HTERT RPE-1 (cell line): ENCODE measurements around the gene NEDD4L.

Experiments used
- in situ Hi-C: fragments of 300-500 bp; cut with MboI; formaldehyde crosslinking; loops from 4 replicates; pipeline ENCODE4 v1.14.3; 2020; ENCODE audit warnings: low sequenced_read_pairs

Gene NEDD4L

DNA sequence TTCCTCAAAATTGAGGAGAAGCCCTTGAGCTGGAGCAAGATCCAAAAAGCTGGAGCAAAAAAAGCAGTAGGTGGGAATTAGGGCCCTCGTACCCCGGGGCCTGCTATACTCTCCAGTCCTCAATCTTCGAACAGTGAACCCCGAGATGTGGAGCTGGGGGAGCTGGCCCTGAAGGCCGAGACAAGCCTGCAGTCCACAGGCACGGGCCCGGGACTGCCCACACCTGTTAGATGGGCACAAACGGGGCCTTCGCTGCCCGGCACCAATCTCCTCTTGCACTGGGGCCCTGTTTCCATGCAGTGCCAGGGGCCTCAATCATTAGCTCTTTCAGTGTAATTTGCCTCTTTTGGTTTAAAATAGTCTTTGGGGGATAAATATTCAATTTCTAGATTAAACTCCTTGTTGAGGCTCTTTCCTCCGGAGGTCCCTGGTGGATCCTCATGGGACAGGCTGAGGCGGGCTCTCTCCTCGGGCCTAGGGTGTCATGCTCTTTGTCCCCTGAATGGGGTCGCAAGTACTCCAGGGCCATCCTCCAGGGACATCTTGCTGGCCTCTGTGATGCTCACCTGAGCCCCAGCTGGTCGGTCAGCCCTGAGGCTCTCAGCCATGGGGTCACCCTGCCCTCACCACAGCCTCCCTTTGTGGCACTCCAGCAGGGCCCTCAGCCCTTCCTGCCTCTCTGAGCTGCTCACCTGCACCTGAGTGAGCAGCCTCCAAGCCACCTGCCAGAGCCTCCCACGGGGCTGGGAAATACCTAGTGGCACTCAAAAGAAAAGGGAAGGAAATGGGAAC, 361.3 kb downstream of the NEDD4L start:
- in situ Hi-C loops: no loop called here

GRCh38 chr18:58407263-58407648, 363.2 kb downstream of the NEDD4L start:
- in situ Hi-C loops: no loop called here

- in situ Hi-C loops: no loop called here
Observed at GRCh38 chr18:58407649-58408407, 363.8 kb downstream of the NEDD4L start.

GRCh38 chr18:58408665-58409064, 364.6 kb downstream of the NEDD4L start:
- in situ Hi-C loops: no loop called here

GRCh38 chr18:58409802-58410445, 365.9 kb downstream of the NEDD4L start:
- in situ Hi-C loops: no loop called here

DNA sequence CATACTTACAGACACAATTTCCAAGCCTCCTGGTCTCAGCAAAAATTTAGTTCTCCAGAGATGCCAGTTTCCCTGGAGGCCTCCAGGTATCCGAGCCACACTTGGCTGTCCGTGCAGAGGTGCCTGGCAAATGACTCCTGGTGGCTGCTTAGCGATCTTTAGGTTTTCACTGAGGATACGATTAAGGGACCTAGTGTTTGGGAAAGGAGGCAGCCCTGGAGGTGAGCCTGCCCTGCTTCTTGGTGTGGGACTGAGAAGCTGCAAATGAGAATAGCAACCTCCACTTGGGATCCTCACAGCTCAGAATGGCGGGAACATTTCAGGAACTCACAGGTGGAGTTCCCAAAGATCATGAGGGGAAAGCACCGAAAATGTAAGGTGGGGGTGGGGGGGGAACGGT, 367.3 kb downstream of the NEDD4L start:
- in situ Hi-C loops: no loop called here

GRCh38 chr18:58412844-58413666, 369.0 kb downstream of the NEDD4L start:
- in situ Hi-C loops: no loop called here

DNA sequence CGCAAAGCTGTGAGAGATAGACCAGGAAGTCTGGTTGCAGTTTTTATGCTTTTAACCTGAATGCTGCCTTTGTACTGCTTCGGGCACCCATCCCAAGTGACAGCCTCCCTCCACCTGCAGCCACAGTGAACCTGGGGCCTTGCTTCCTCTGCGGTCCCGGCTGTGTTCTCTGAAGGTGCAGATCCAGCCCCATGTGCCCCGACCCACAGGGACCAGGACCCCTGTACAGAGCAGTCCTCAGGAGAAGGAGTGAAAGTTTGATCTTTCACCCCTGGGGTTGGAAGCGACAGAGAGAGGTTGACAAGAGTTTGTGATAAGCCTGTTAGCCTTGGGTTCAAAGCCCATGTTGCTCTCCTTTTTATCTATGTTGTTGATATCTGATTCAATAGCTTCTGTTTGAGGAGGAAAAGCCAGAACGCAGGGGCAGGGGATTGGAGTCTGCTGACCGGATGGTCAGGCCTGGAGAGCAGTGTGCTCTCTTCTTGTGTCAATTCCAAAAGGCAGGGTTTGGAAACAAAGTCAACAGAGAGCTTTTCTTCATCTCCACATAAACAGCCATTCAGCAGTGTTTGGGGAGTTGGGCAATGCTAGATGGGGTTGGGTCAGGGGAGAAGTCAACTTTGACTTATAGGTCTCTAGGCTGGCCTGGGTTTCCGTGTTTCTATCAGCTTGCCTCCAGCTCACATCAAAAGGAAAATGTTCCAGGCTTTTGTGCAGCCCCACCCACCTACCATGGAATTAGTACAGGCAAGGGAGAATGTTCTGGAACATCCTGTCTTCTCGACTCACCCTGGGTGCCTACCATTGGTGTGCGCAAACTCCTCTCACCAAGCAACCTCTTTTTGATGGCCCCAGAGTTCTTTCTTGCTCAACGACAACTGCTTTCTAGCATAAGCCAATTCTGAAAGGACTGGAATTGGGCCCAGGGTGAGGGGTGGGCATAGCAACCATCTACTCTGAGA, 369.9 kb downstream of the NEDD4L start:
- in situ Hi-C loops: no loop called here

DNA sequence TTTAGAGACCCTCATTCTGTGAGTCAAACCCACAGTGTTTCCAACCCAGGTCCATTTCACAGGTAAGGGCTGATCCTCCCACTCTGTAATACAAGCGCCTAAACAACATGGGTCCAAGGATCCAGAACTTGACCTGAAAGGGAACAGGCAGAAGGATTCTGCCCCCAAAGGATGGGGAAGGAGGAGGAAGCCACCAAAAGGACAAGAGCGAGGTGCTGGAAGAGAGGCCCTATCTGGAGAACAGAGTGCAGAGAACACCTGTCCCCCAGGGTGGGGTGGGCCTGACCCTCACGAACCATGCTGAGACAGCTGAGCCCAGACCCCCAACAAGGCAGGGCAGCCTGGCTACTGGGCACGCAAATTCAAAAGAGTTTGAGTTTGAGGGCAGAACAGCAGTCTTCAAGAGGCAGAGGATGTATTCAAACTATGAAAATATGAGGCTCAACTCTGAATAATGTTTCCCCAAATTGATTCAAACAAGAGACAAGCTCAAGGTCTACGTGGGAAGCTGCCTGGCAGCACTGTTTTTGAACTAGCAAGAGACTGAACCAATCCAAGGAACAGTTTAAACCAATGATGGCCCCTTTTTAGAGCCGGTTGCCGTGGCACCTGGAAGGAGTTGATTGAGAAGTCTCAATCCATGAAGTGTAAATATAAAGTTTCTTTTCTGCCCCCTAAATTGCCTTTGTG, 372.1 kb downstream of the NEDD4L start:
- in situ Hi-C loops: no loop called here

DNA sequence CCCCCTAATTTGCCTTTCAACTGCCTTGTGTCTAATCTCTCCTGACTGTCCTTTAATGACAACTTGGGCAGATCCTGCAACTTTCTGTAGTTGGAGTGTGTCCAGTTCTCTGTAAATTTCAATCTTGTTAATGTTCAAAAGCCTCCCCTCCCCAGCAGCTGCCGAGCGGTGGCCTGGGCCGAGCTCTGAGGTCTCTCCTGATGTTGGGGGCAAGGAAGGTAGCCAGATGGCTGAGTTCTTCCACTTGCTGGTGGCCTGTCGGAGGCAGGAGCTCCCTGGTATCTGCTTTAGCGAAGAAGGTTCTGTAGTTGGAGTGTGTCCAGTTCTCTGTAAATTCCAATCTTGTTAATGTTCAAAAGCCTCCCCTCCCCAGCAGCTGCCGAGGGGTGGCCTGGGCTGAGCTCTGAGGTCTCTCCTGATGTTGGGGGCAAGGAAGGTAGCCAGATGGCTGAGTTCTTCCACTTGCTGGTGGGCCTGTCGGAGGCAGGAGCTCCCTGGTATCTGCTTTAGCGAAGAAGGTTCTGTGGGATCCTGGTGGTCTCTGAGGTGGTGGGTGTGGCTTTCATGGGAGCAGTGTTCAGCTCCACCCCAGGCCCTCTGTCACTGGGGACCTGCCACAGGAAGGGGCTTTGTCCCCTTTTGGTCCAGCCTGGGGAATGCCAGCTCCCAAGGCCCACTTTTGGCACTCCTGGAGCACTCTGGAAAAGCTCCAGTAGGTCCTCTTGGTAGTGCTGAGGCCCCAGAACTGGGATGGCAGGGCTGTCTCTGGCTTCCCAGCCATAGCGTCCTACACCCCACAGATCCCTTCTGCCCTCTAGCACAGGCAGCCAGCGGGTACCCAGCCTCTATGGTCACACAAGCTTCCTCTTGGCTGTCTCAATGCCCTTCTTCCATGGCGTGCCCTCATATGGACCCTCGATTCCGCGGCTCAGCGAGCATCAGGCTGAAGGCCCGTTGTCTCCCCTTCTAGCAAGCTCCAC, 373.0 kb downstream of the NEDD4L start:
- in situ Hi-C loops: no loop called here

DNA sequence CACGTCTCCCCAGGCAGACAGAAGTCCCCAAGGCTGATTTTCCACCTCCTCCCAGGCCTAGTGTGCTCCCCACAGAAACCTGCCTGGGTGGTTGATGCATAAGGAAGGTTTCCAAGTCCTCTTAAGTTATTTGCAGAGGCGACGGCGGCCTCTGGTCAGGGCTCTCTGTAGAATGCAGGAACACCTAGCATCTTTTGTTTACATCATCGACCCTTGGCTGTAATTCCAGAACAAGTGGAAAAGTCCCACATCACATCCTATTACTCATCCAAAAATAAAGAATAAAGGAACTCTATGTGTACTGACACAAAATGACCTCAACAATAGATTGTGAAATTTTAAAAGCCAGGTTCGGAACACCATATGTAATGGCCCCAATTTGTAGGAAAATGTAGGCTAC, 373.7 kb downstream of the NEDD4L start:
- in situ Hi-C loops: no loop called here

- in situ Hi-C loops: no loop called here
Observed at GRCh38 chr18:58418361-58418760, 374.3 kb downstream of the NEDD4L start.

GRCh38 chr18:58419587-58420199, 375.7 kb downstream of the NEDD4L start:
- in situ Hi-C loops: no loop called here

DNA sequence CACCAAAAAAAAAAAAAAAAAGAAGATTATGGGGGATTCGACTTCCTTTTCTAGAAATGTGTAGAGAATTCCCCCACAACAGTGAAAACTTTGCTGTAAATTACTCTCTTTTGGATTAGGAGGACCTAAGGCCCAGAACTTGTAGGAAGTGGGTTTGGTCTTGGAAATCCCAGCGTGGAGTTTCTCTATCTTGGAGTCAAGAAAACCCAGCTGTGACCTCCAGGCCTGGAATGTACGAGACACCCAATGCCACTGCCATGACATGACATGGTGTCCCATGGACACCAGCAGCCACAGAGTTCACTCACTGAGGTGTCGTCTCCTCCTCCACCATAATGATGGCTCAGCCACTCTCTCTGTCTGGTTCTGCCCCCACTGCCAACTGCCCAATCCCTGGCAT, 382.6 kb downstream of the NEDD4L start:
- in situ Hi-C loops: no loop called here

DNA sequence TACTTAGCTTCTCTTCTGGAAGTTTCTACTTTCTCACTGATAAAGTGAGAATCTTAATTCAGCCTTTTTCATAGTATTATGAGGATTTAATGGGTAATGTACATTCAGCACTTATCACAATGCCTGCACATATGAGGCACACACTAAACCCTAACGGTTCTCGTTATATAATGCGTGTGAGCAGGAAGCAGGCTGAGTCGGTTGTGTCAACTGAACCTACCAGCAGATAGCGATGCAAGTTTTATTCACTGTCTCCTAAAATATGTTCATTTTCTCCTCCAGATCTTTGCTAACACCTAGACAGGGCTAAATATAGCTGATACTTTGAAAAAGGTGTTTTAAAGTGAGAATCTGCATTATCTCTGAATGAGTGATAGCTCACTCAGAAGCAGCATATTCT, 383.3 kb downstream of the NEDD4L start:
- in situ Hi-C loops: no loop called here

DNA sequence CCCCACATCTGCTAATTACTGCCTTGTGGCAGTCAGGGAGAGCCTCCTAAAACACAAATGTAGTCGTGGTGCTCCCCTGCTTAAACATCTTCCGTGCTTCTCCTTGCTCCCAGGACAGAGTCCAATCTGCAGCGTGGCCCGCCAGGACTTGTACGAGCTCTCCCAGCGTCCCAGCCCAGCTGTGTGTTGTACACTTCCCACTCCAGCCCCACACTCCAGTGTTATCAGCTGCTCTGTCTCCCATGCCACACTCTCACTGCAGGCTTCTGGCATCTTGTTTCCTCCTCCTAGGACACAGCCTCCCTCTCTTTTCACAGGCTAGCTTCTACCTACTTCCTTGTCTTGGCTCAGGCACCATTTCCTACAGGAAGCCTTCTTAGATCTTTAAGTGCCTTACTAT, 385.4 kb downstream of the NEDD4L start:
- in situ Hi-C loops: no loop called here

GRCh38 chr18:58431215-58431614, 387.2 kb downstream of the NEDD4L start:
- in situ Hi-C loops: no loop called here
